Measurements from ENCODE around the gene NYNRIN. TPM values are rescaled to one million over a fixed set of nuclear protein-coding genes. Genes with fewer than 3 reads are reported as not detected.
"Not testable (repeated sequence)": the region's sequence is repeated elsewhere in the genome, so short reads cannot be mapped to it uniquely, and the experiment has no call there.

Gene NYNRIN
- total and polyA plus RNA-seq, 2 donors, result 13.5 to 35.4 TPM

DNA sequence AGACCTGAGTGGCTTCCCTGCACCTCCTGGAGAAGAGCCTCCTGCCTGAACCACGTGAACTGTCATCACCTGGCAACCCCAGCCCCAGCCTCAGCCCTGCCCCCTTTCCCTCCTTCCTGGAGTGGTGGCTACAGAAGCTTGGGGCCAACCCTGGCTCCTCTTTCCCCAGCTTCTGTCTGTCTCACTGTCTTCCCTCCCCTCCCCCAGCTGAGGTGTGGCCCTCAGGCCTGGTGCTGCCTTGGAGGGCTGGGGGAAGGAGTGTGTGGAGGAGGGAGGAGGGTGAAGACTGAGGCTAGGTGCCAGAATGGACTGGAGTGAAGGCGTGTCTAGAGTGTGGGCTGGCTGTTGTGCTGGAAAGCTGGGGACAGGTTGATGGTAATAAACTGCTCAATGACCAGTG is 21.1 kb upstream of the NYNRIN start:
- no peak overlapping the region for H3K27ac ChIP-seq (ENCODE audit: low read depth)
- no peaks in the 10 kb centered on the region for H3K36me3 ChIP-seq (ENCODE audit: insufficient read depth)
- H3K4me1 ChIP-seq (ENCODE audit: insufficient read depth), result no peaks in the 10 kb centered on the region
- WGBS, result 38% methylated on average over 2 of the region's 2 CpGs
- no peak for DNase-seq (ENCODE audit: extremely low spot score)
- no peak overlapping the region for H3K4me3 ChIP-seq (ENCODE audit: low read depth, low read length)

DNA sequence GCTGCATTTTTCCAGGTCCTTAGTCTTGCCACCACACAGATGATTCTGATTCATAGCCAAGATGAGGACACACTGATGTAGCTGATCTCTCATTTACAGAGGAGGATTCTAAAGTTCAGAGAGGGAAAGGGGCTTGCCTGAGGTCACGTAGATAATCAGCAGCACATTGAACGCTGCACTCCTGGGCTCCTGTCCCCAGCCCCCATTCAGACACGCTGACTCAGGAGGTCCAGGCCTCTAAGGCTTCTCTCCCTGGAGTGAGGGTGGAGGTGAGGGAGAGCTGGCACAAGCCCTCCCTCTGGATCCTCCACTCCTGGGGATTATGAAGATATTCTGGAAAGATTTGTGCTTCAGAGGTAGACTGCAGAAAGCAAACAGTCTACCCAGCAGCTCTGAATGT is 20.5 kb upstream of the NYNRIN start:
- Histone ChIP-seq H3K36me3 (ENCODE audit: insufficient read depth) (no peaks in the 10 kb centered on the region), H3K4me1 (ENCODE audit: insufficient read depth) (no peaks in the 10 kb centered on the region), H3K27ac (ENCODE audit: low read depth) (no peak overlapping the region), H3K4me3 (ENCODE audit: low read depth, low read length) (no peak overlapping the region)
- WGBS, result 63% methylated on average over 3 of the region's 3 CpGs
- no peak for DNase-seq (ENCODE audit: extremely low spot score)

DNA sequence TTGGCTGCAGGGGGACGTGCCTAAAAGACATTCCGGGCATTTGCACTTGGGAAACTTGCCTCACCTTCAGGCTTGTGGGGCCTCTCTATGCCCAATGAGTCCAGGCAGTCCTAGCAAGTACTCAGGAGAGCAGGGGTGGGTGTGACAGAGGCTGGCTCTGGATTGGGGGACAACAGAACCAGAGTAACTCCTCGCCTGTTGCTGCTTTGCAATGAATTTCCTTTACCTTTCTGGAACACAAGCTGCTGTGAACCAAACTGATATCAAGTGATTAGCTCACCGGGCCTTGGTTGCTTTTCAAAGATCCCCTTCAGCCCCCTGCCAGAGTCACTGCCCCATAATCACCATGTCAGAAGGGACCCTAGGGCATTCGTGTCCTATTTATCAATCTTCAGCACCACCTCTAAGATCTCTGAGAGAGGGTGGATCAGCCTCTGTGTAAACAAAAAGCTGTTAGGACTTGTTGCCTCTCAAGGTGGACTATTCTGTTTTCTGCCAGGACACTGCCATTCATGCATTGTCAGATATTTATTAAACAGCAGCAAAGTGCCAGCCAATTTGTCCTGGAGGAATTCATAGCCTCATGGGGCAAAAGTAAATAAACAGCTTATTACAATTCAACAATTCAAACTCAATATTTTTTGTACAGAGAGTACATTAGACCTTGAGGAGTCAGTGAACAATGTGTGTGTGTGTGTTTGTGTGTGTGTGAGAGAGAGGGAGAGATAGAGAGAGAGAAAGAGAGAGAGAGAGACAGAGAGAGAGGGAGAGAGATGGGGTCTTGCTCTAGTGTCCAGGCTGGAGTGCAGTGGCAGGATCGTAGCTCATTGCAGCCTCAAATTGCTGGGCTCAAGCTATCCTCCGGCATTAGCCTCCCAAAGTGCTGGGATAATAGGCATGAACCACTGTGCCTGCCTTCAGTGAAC is 19.6 kb upstream of the NYNRIN start:
- 64% methylated on average over 7 of the region's 7 CpGs for WGBS
- Histone ChIP-seq H3K4me1 (ENCODE audit: insufficient read depth) (no peaks in the 10 kb centered on the region), H3K36me3 (ENCODE audit: insufficient read depth) (no peaks in the 10 kb centered on the region), H3K4me3 (ENCODE audit: low read depth, low read length) (no peak overlapping the region), H3K27ac (ENCODE audit: low read depth) (no peak overlapping the region)
- no peak for DNase-seq (ENCODE audit: extremely low spot score)

DNA sequence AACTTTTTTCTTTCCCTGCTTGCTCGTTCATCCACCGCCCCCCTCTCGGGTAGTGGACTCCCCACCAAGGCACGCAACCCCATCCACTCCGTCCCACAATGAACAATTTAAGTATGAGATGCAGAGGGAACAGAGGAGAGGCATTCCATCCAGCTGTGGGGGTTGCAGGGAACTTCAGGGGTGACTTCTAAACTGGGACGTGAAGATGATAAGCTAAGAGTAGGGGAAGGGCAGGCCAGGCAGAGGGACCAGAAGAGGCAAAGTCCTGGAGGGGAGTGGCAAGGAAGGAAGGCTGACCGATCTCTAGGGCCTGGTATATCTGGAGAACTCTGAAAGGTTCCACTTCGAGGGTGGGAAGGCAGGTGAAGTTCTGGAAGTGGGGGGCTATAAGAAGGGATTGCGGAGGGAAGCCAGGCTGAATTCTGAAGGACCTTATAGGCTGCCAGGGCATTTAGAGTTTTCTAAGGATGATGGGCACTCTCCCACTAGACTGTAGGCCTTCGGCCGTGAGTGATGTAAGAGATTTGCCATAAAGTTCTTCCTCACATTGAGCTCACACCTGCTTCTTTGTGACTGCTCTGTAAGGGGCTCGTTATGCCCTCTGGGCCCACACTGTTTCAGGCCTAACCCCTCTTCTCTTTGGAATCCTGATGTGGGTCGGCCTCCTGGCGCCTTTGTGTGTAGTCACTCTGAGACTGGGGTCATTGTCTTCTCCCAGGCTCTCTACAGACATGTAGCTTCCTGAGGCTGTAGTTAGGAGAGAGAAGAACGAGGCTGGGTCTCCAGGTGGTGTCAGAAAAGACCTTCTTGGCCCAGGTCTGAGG is 18.7 kb upstream of the NYNRIN start:
- no peak overlapping the region for H3K27ac ChIP-seq (ENCODE audit: low read depth)
- H3K36me3 ChIP-seq (ENCODE audit: insufficient read depth), result no peaks in the 10 kb centered on the region
- H3K4me1 ChIP-seq (ENCODE audit: insufficient read depth), result no peaks in the 10 kb centered on the region
- H3K4me3 ChIP-seq (ENCODE audit: low read depth, low read length), result no peak overlapping the region
- WGBS, result 74% methylated on average over 15 of the region's 15 CpGs
- DNase-seq (ENCODE audit: extremely low spot score), result no peak

DNA sequence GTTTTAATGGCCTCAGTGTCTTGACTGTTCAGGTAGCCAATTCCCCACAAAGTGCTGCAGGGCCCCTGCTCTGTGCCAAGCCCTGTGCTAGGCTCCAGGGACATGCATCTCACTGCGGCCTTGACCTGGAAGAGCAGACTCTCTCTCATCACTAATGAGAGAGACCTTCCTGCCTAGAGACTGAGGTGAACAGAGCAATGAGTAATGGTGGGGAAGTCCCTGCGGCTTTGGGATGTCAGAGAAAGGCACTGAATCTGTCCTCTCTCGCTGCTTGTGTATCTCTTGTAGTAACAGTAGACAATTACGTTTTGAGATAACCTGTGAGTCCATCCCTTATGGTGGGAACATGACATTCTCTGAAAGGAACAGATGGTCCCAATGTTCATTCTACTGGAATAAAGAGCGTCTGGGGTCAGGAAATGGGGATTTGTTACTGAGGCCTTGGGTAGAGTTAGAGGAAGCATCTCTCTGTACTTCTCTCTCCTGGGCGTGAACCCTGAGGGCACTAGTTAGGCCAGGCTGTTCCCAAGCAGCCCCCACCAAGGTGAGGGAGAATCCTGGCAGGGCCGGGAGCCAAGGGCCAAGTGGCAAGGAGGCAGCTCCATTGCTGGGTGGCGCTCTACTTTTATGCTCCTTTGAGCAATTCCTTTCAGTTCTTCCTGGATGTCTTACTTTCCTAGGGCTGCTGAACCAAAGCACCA is 17.3 kb upstream of the NYNRIN start:
- no peak for DNase-seq (ENCODE audit: extremely low spot score)
- H3K4me1 ChIP-seq (ENCODE audit: insufficient read depth), result no peaks in the 10 kb centered on the region
- WGBS, result 85% methylated on average over 8 of the region's 8 CpGs
- H3K4me3 ChIP-seq (ENCODE audit: low read depth, low read length), result no peak overlapping the region
- H3K27ac ChIP-seq (ENCODE audit: low read depth), result no peak overlapping the region
- no peaks in the 10 kb centered on the region for H3K36me3 ChIP-seq (ENCODE audit: insufficient read depth)

DNA sequence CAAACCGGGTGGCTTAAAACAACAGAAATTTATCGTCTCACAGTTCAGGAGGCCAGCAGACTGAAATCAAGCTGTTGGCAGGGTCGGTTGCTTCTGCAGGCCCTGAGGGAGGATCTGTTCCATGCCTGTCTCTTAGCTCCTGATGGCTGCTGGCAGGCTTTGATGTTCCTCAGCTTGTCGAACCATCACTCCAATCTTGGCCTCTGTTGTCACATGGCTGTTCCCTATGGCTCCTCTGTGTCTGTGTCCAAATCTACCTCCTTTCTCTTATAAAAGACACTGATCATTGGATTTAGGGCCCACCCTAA is 16.8 kb upstream of the NYNRIN start:
- no peak for DNase-seq (ENCODE audit: extremely low spot score)
- H3K27ac ChIP-seq (ENCODE audit: low read depth), result no peak overlapping the region
- 61% methylated on average over 4 of the region's 4 CpGs for WGBS

DNA sequence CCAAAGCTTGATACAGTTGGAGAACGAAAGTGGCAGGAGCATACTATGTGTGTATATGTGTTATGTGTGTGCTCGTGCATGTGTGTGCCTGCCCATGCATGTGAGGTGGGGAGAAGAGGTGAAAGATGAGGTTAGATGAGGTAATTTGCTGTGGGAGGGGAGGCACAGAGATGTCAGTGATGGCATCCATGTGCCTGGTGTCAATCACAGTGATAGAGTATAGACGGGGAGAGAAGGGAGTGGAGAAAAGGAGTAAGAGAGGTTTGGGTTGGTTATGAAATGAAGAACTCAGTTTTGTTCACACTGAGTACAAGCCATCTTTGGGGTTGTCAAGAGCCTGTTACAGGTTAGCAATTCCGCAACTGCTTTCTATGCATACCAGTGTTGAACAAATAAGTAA is 14.6 kb upstream of the NYNRIN start:
- no peak for DNase-seq (ENCODE audit: extremely low spot score)
- 85% methylated on average over 4 of the region's 4 CpGs for WGBS
- no peaks in the 10 kb centered on the region for H3K4me1 ChIP-seq (ENCODE audit: insufficient read depth)
- H3K36me3 ChIP-seq (ENCODE audit: insufficient read depth), result no peaks in the 10 kb centered on the region
- no peak overlapping the region for H3K4me3 ChIP-seq (ENCODE audit: low read depth, low read length)
- H3K27ac ChIP-seq (ENCODE audit: low read depth), result no peak overlapping the region

More for the DNA sequence above, 16.8 kb upstream of the NYNRIN start:
- Histone ChIP-seq H3K36me3 (ENCODE audit: insufficient read depth) (no peaks in the 10 kb centered on the region), H3K4me1 (ENCODE audit: insufficient read depth) (no peaks in the 10 kb centered on the region), H3K4me3 (ENCODE audit: low read depth, low read length) (no peak overlapping the region)

DNA sequence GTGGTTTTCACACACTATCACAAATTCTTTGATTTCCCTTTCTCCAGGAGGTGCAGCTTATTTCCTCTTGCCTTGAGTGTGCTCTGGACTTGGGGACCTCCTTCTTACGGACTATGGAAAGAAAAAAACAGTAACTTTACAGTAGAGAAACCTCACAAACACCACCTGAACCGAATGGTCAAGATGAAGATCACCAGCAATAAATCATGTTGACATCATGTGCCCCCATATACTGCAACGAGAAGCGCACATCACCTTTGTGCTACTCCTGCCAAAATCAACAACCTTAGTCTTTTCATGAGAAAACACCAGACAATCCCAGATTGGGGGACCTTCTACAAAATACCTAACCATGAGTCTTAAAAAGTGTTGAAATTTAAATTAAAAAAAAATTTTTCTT is 13.3 kb upstream of the NYNRIN start:
- no peaks in the 10 kb centered on the region for H3K4me1 ChIP-seq (ENCODE audit: insufficient read depth)
- H3K4me3 ChIP-seq (ENCODE audit: low read depth, low read length), result no peak overlapping the region
- no peaks in the 10 kb centered on the region for H3K36me3 ChIP-seq (ENCODE audit: insufficient read depth)
- no peak for DNase-seq (ENCODE audit: extremely low spot score)
- WGBS, result 76% methylated on average over 4 of the region's 4 CpGs
- no peak overlapping the region for H3K27ac ChIP-seq (ENCODE audit: low read depth)

DNA sequence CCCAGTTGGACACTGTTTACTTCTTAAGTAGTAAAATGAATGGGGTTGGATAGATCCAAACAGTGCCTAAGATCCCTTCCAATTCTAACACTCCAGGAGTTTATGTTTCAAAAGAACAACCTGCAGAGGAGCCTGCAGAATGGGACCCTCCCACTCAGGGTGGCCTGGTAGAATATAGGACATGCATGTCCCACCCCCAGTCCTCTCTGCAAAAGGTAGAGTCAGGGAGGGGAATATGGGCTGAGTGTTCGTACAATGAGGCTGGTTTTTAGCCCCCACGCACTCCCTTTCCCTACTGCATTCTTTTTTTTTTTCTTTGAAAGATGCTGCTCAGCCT is 11.8 kb upstream of the NYNRIN start:
- DNase-seq (ENCODE audit: extremely low spot score), result no peak
- no peak overlapping the region for H3K27ac ChIP-seq (ENCODE audit: low read depth)
- no peak overlapping the region for H3K4me3 ChIP-seq (ENCODE audit: low read depth, low read length)
- H3K36me3 ChIP-seq (ENCODE audit: insufficient read depth), result no peaks in the 10 kb centered on the region
- 74% methylated on average over 2 of the region's 2 CpGs for WGBS
- no peaks in the 10 kb centered on the region for H3K4me1 ChIP-seq (ENCODE audit: insufficient read depth)

DNA sequence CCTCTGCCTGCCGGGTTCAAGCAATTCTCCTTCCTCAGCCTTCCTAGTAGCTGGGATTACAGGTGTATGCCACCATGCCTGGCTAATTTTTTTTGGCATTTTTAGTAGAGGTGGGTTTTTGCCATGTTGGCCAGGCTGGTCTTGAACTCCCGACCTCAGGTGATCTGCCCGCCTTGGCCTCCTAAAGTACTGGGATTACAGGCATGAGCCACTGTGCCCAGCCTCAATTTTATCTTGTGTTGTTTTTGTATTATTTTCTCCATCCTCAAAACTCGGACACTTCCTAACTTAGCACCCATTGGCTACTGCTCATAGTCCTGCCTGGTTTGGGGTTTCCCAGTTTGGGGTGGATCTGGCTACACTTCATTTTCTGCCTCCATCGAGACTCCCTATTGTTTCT is 11.2 kb upstream of the NYNRIN start:
- 93% methylated on average over 5 of the region's 5 CpGs for WGBS
- H3K27ac ChIP-seq (ENCODE audit: low read depth); H3K4me3 ChIP-seq (ENCODE audit: low read depth, low read length); DNase-seq (ENCODE audit: extremely low spot score); H3K36me3 ChIP-seq (ENCODE audit: insufficient read depth); H3K4me1 ChIP-seq (ENCODE audit: insufficient read depth): not testable (repeated sequence)

DNA sequence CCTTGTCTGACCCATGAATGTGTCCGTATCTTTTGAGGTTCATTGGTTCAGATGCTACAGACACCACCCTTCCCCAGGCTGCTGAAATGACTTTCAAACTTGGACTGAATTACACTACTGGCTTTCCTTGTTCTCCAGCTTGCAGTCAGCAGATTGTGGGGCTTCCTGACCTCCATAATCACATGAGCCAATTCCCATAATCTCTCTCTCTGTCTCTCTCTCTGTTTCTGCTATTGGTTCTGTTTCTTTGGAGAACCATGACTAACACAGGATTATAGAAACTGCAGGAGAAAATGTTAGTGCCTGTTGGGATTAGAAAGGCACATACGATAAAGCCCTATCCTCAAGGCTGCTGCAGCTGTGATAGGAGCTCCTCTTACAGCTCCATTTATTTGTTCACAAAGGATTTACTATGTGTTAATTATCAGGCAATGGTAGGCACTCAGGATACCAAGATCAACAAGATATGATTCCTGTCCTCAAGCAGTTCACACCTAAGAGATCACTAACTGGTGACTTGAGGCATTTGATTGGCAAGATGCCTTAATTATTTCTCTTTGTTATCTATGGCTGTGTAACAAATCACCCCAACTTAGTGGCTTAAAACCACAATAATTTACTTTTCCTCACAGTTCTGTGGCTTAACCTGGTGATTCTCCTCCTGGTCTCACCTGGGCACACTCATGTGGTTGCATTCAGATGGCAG is 10.2 kb upstream of the NYNRIN start:
- H3K36me3 ChIP-seq (ENCODE audit: insufficient read depth), result no peaks in the 10 kb centered on the region
- H3K27ac ChIP-seq (ENCODE audit: low read depth), result no peak overlapping the region
- no peak overlapping the region for H3K4me3 ChIP-seq (ENCODE audit: low read depth, low read length)
- WGBS, result 51% methylated on average over 2 of the region's 2 CpGs
- DNase-seq (ENCODE audit: extremely low spot score), result no peak
- H3K4me1 ChIP-seq (ENCODE audit: insufficient read depth), result no peaks in the 10 kb centered on the region

DNA sequence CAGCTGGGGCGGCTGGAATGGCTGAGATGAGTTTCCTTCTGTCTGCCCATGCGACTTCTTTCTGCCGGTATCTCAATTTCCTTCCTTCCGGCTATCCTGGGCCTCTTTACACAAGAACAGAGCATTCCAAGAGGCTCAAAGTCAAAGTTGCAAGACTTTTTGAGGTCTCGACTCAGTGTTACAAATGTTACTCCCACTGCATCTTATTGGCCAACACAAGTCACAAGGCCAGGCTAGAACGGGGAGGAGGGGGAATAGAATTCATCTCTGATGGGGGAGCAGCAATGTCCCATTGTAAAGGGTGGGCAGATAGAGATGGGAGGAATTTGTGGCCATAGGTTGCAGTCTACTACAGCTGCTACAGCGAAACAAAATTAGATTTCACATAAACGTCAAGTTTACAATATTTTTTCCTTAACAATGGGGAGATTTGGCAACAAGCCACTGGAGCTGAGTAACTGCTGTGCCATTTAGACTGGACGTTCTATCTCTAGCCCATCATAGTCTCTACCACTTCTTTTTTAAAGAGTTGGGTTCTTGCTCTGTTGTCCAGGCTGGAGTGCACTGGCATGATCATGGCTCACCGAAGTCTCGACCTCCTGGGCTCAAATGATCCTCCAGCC is 9.5 kb upstream of the NYNRIN start:
- H3K27ac ChIP-seq (ENCODE audit: low read depth), result no peak overlapping the region
- no peaks in the 10 kb centered on the region for H3K4me1 ChIP-seq (ENCODE audit: insufficient read depth)
- no peaks in the 10 kb centered on the region for H3K36me3 ChIP-seq (ENCODE audit: insufficient read depth)
- 43% methylated on average over 11 of the region's 11 CpGs for WGBS
- no peak for DNase-seq (ENCODE audit: extremely low spot score)
- no peak overlapping the region for H3K4me3 ChIP-seq (ENCODE audit: low read depth, low read length)
